ENCODE results near the gene UTP25. TPM values are rescaled to one million over a fixed set of nuclear protein-coding genes. Genes with fewer than 3 reads are reported as not detected.

The UTP25 gene
- total and polyA plus RNA-seq, 2 of the 4 experiments (the other 2 are of a cell fraction), result 7.1 to 17.4 TPM

GRCh38 chr1:209785592-209785991 lies 42.2 kb upstream of the UTP25 start (continued):
- TF ChIP-seq RCOR1 (IDR thresholded peaks at IDR 0.05; ENCODE audit: insufficient replicate concordance, low read length), result no peak

GRCh38 chr1:209786146-209786545 lies 41.6 kb upstream of the UTP25 start:
- no peak overlapping the region for H2AFZ ChIP-seq (replicated peaks; ENCODE audit: low read length, poor library complexity)
- TF ChIP-seq FOS (IDR thresholded peaks at IDR 0.05; ENCODE audit: low read depth, low read length), result no peak
- no peak for TF ChIP-seq CTCF (conservative IDR thresholded peaks at IDR 0.05; ENCODE audit: low read depth, low read length)
- no peak for TF ChIP-seq RAD21 (IDR thresholded peaks at IDR 0.05; ENCODE audit: low read length)
- no peak for TF ChIP-seq RFX5 (IDR thresholded peaks at IDR 0.05; ENCODE audit: low read depth, low read length)
- no peak overlapping the region for H2BK120ac ChIP-seq (ENCODE audit: low read depth, low read length)
- no peaks in the 10 kb centered on the region for H3K36me3 ChIP-seq (ENCODE audit: control insufficient read depth, insufficient read depth, low read length)
- H4K91ac ChIP-seq (ENCODE audit: insufficient read depth, low read depth, low read length), result no peak overlapping the region
- no peak for ATAC-seq (ENCODE audit: low read depth)
- no peak overlapping the region for H3K4ac ChIP-seq (ENCODE audit: low read depth, low read length)
- no peak overlapping the region for H3K27ac ChIP-seq (ENCODE audit: insufficient read depth, low read length)
- H3K4me2 ChIP-seq (ENCODE audit: low read depth, low read length), result no peak overlapping the region
- in situ Hi-C loops (cut with MboI; ENCODE audit: low sequenced_read_pairs), result no loop called here
- H3K27me3 ChIP-seq (ENCODE audit: control insufficient read depth, insufficient read depth, low read length), result no peaks in the 10 kb centered on the region
- no CpG with 5 or more reads among the region's 4 CpGs for WGBS, 2 experiments (ENCODE audit: extremely low coverage in 2 of 2, insufficient read length in 1 of 2)
- dilution Hi-C loops (cut with HindIII; ENCODE audit: low sequenced_read_pairs, unreplicated experiment), result no loop called here
- H3K9ac ChIP-seq (ENCODE audit: low read depth, low read length), result no peak overlapping the region
- ChIA-PET POLR2A (ENCODE audit: unreplicated experiment) (no interaction called here), CTCF (no interaction called here)
- no peak overlapping the region for H2AK5ac ChIP-seq (ENCODE audit: low read depth, low read length)
- no peak for DNase-seq
- H4K5ac ChIP-seq (ENCODE audit: low read depth, low read length), result no peak overlapping the region
- no peaks in the 10 kb centered on the region; the same call in 1 of the 2 replicates for H3K4me1 ChIP-seq (ENCODE audit: control insufficient read depth, insufficient read depth, low read length)
- no peak overlapping the region for H2AK9ac ChIP-seq (replicated peaks; ENCODE audit: low read depth, low read length, poor library complexity)
- peaks cover 7 to 20% of the 10 kb centered on the region in 2 experiments; a peak in 3 of 4 replicates for H3K79me1 ChIP-seq (ENCODE audit: low read depth in 1 of 2, low read length in 2 of 2)
- H3K9me1 ChIP-seq (ENCODE audit: insufficient read depth, low read length), result peaks cover 11% of the 10 kb centered on the region; the same call in 1 of the 2 replicates
- H3K9me3 ChIP-seq (ENCODE audit: control insufficient read depth, insufficient read depth, low read length), result no peaks in the 10 kb centered on the region
- no peak overlapping the region for H3K4me3 ChIP-seq (ENCODE audit: insufficient read depth, low read depth, low read length)
- intact Hi-C loops (cut with micrococcal nuclease), result no loop called here
- H3K14ac ChIP-seq (replicated peaks; ENCODE audit: low read depth, low read length), result no peak overlapping the region
- H3K23ac ChIP-seq (ENCODE audit: low read depth, low read length), result no peak overlapping the region
- no peak overlapping the region for H3K18ac ChIP-seq (ENCODE audit: low read depth, low read length)
- BruUV-seq (replicated peaks), result no TSS peak
- H3K56ac ChIP-seq (ENCODE audit: extremely low read depth, insufficient read depth, low read length), result no peak overlapping the region
- H2BK5ac ChIP-seq (ENCODE audit: low read depth, low read length, poor library complexity, severe bottlenecking), result no peak overlapping the region
- no peak overlapping the region for H2BK15ac ChIP-seq (ENCODE audit: low read depth, low read length)
- no peak overlapping the region for H4K8ac ChIP-seq (ENCODE audit: low read depth in 2 of 2, low read length in 2 of 2)
- no peaks in the 10 kb centered on the region for H4K20me1 ChIP-seq (ENCODE audit: insufficient read depth, low read length)
- H2BK20ac ChIP-seq (ENCODE audit: low read depth, low read length), result no peak overlapping the region
